ENCODE data around the gene GPR42. TPM values are rescaled to one million over a fixed set of nuclear protein-coding genes. Genes with fewer than 3 reads are reported as not detected.

Gene GPR42
- total RNA-seq, 1 experiment from 2014 or later: not detected

- Histone ChIP-seq H3K4me3 (ENCODE audit: low read depth, low read length, poor library complexity, severe bottlenecking) (no peak overlapping the region), H3K27me3 (replicated peaks; ENCODE audit: insufficient read depth, low read depth, low read length, poor library complexity) (peaks cover 25% of the 10 kb centered on the region), H3K36me3 (ENCODE audit: insufficient read depth, low read length, poor library complexity, severe bottlenecking) (no peaks in the 10 kb centered on the region), H3K9me3 (ENCODE audit: low read depth, low read length, poor library complexity, severe bottlenecking) (no peaks in the 10 kb centered on the region), H3K4me1 (ENCODE audit: insufficient read depth, low read length, poor library complexity, severe bottlenecking) (no peaks in the 10 kb centered on the region), H3K27ac (ENCODE audit: low read depth, low read length, poor library complexity, severe bottlenecking) (no peak overlapping the region)
- ChIA-PET POLR2A (ENCODE audit: low non-redundant PET) (no interaction called here), CTCF (no interaction called here)
- TF ChIP-seq EZH2 (IDR thresholded peaks at IDR 0.05; ENCODE audit: borderline replicate concordance, low read depth, low read length, poor library complexity, severe bottlenecking): no peak
- TF ChIP-seq, protein P1, sequence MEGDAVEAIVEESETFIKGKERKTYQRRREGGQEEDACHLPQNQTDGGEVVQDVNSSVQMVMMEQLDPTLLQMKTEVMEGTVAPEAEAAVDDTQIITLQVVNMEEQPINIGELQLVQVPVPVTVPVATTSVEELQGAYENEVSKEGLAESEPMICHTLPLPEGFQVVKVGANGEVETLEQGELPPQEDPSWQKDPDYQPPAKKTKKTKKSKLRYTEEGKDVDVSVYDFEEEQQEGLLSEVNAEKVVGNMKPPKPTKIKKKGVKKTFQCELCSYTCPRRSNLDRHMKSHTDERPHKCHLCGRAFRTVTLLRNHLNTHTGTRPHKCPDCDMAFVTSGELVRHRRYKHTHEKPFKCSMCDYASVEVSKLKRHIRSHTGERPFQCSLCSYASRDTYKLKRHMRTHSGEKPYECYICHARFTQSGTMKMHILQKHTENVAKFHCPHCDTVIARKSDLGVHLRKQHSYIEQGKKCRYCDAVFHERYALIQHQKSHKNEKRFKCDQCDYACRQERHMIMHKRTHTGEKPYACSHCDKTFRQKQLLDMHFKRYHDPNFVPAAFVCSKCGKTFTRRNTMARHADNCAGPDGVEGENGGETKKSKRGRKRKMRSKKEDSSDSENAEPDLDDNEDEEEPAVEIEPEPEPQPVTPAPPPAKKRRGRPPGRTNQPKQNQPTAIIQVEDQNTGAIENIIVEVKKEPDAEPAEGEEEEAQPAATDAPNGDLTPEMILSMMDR (conservative IDR thresholded peaks at IDR 0.05; ENCODE audit: low read depth, low read length): no peak
- no TSS peak for BruUV-seq (replicated peaks)
- intact Hi-C loops (cut with micrococcal nuclease; ENCODE audit: unreplicated experiment): no loop called here
- DNase-seq (ENCODE audit: low spot score): no peak
Observed at GRCh38 chr19:35421362-35421761, 50.5 kb downstream of the GPR42 start.

Small RNA genes within 50 kb of the gene (microRNA-seq; reads per million reads assigned to microRNA genes)
- not detected for gene MIR5196

Other genes starting within 250 kb of the GPR42 start
- not detected in 2 replicates for gene LGI4, start 236.0 kb upstream of the GPR42 start, total RNA-seq (2021)
- 0.98 TPM in 1 of 2 replicates, not detected in the other for gene FXYD1, start 232.2 kb upstream of the GPR42 start, total RNA-seq (2021)
- 0.56 and 0.85 TPM in 2 replicates for gene FXYD7, start 227.8 kb upstream of the GPR42 start, total RNA-seq (2021)
- 12.7 and 13.6 TPM in 2 replicates for gene FXYD5, start 216.3 kb upstream of the GPR42 start, total RNA-seq (2021)
- gene FAM187B, start 142.3 kb upstream of the GPR42 start, total RNA-seq (2021): not detected in 2 replicates
- gene LSR, start 122.1 kb upstream of the GPR42 start, total RNA-seq (2021): 1.9 and 2.9 TPM in 2 replicates
- 82.0 and 90.8 TPM in 2 replicates for gene USF2, start 102.1 kb upstream of the GPR42 start, total RNA-seq (2021)
- gene HAMP, start 88.5 kb upstream of the GPR42 start, total RNA-seq (2021): 0.28 and 0.37 TPM in 2 replicates
- gene MAG, start 78.9 kb upstream of the GPR42 start, total RNA-seq (2021): not detected in 2 replicates
- not detected in 2 replicates for gene CD22, start 41.9 kb upstream of the GPR42 start, total RNA-seq (2021)
- gene FFAR1, start 23.2 kb upstream of the GPR42 start, total RNA-seq (2021): not detected in 2 replicates
- 0.15 TPM in 1 of 2 replicates, not detected in the other for gene FFAR3, start 12.6 kb upstream of the GPR42 start, total RNA-seq (2021)
- gene FFAR2, start 77.2 kb downstream of the GPR42 start, total RNA-seq (2021): not detected in 2 replicates
- not detected in 2 replicates for gene KRTDAP, start 119.4 kb downstream of the GPR42 start, total RNA-seq (2021)
- gene DMKN, start 142.6 kb downstream of the GPR42 start, total RNA-seq (2021): not detected in 2 replicates
- not detected in 2 replicates for gene SBSN, start 157.2 kb downstream of the GPR42 start, total RNA-seq (2021)
- gene GAPDHS, start 162.4 kb downstream of the GPR42 start, total RNA-seq (2021): not detected in 2 replicates
- gene TMEM147, start 174.6 kb downstream of the GPR42 start, total RNA-seq (2021): 105 and 115 TPM in 2 replicates
- not detected in 2 replicates for gene ATP4A, start 192.6 kb downstream of the GPR42 start, total RNA-seq (2021)
- not detected in 2 replicates for gene PMIS2, start 215.1 kb downstream of the GPR42 start, total RNA-seq (2021)
- gene HAUS5, start 241.7 kb downstream of the GPR42 start, total RNA-seq (2021): 31.1 and 33.5 TPM in 2 replicates